ENCODE measurements around the gene DYNLT4.

GRCh38 chr1:44853201-44853600, 46.0 kb upstream of the DYNLT4 start:
- TF ChIP-seq CTCF (IDR thresholded peaks at IDR 0.05) (no peak), POLR2AphosphoS5 (IDR thresholded peaks at IDR 0.05; ENCODE audit: low read depth, low read length) (no peak), SIN3A (IDR thresholded peaks at IDR 0.05; ENCODE audit: borderline replicate concordance, insufficient read depth, low read depth, low read length) (no peak), REST (IDR thresholded peaks at IDR 0.05; ENCODE audit: insufficient read depth in 1 of 2, low read depth in 2 of 2, low read length in 1 of 2) (no peak), TCF7L2 (IDR thresholded peaks at IDR 0.05; ENCODE audit: low read depth, low read length) (no peak)
